DOHH2 (cell line): Measurements from ENCODE around the gene TCP1.
A peak's percentile ranks its signal among the peaks of the same experiment; 100 is the strongest.

Source experiments
- H3F3A ChIP-seq: fragments of 200-600 bp; sonication (generic), shearing (Covaris generic); 2 replicates; pipeline ENCODE4 v1.6.0; 2016; ENCODE audit warnings: antibody characterized with exemption, mild to moderate bottlenecking; ENCODE audit not compliant: control insufficient read depth, insufficient read depth
- H3K27ac ChIP-seq: fragments of 200-600 bp; sonication (generic); 2 replicates; pipeline ENCODE4 v1.5.1; 2014; ENCODE audit warnings: low read depth, mild to moderate bottlenecking, low read length, moderate library complexity
- H3K27me3 ChIP-seq: fragments of 200-600 bp; sonication (generic); 2 replicates; pipeline ENCODE4 v1.6.1; 2014; ENCODE audit warnings: mild to moderate bottlenecking, low read length, mixed read lengths; ENCODE audit not compliant: control insufficient read depth
- H3K36me3 ChIP-seq: fragments of 200-600 bp; sonication (generic); 2 replicates; pipeline ENCODE4 v1.6.1; 2014; ENCODE audit warnings: mild to moderate bottlenecking, low read length, moderate library complexity, mixed read lengths; ENCODE audit not compliant: control insufficient read depth
- H3K4me1 ChIP-seq: fragments of 200-600 bp; sonication (generic); 2 replicates; pipeline ENCODE4 v1.6.1; 2014; ENCODE audit warnings: mild to moderate bottlenecking, low read length, mixed read lengths; ENCODE audit not compliant: control insufficient read depth
- H3K4me2 ChIP-seq: fragments of 200-600 bp; sonication (generic); 2 replicates; pipeline ENCODE4 v1.6.0; 2014; ENCODE audit warnings: mild to moderate bottlenecking, low read length, moderate library complexity
- H3K4me3 ChIP-seq: fragments of 200-600 bp; sonication (generic); 2 replicates; pipeline ENCODE4 v1.5.1; 2014; ENCODE audit warnings: mild to moderate bottlenecking, low read length, mixed read lengths
- H3K79me2 ChIP-seq: fragments of 200-600 bp; sonication (generic); 2 replicates; pipeline ENCODE4 v1.6.1; 2014; ENCODE audit warnings: mild to moderate bottlenecking, low read length, mixed read lengths; ENCODE audit not compliant: control insufficient read depth
- H3K9me2 ChIP-seq: fragments of 200-600 bp; sonication (generic); replicated peaks from 2 replicates; pipeline ENCODE4 v1.6.1; 2014; ENCODE audit warnings: mild to moderate bottlenecking, low read length, mixed read lengths; ENCODE audit not compliant: control insufficient read depth
- H3K9me3 ChIP-seq: fragments of 200-600 bp; sonication (generic); 2 replicates; pipeline ENCODE4 v1.6.1; 2014; ENCODE audit warnings: antibody characterized with exemption, low read length, mixed read lengths; ENCODE audit not compliant: control insufficient read depth, insufficient read depth
- H4K20me1 ChIP-seq: fragments of 200-600 bp; sonication (generic); 2 replicates; pipeline ENCODE4 v1.6.0; 2014; ENCODE audit warnings: low read depth, mild to moderate bottlenecking, antibody characterized with exemption, low read length, moderate library complexity; ENCODE audit not compliant: control insufficient read depth, insufficient read depth
- CTCF ChIP-seq: fragments of 200-600 bp; sonication (generic); IDR thresholded peaks from one replicate; pipeline ENCODE4 v1.5.1; 2014; ENCODE audit warnings: antibody characterized with exemption, mild to moderate bottlenecking, low read depth, low read length; ENCODE audit not compliant: poor library complexity, severe bottlenecking
- EZH2phosphoT487 ChIP-seq: fragments of 200-600 bp; sonication (generic); IDR thresholded peaks from 2 replicates; pipeline ENCODE4 v1.6.1; 2017; ENCODE audit warnings: borderline replicate concordance, mild to moderate bottlenecking, antibody characterized with exemption, low read length, moderate library complexity, mixed read lengths

The TCP1 gene

GRCh38 chr6:159761129-159761872 lies 28.1 kb downstream of the TCP1 start:
- peak overlapping the region; percentile 98 for H3K4me3 ChIP-seq
- H3K79me2 ChIP-seq = peaks cover 43% of the 10 kb centered on the region
- no peak for TF ChIP-seq CTCF
- no peak for TF ChIP-seq EZH2phosphoT487
- peak overlapping the region; percentile 94 for H3K27ac ChIP-seq
- H3K4me2 ChIP-seq = peak overlapping the region; percentile 90
- H3F3A ChIP-seq = peaks cover 38% of the 10 kb centered on the region
- no peaks in the 10 kb centered on the region for H3K9me3 ChIP-seq
- H4K20me1 ChIP-seq = no peaks in the 10 kb centered on the region
- peaks cover 77% of the 10 kb centered on the region for H3K36me3 ChIP-seq
- no peaks in the 10 kb centered on the region for H3K27me3 ChIP-seq
- peaks cover 37% of the 10 kb centered on the region for H3K4me1 ChIP-seq
- no peaks in the 10 kb centered on the region for H3K9me2 ChIP-seq

GRCh38 chr6:159760602-159761057 lies 28.8 kb downstream of the TCP1 start:
- H3K27me3 ChIP-seq = no peaks in the 10 kb centered on the region
- peaks cover 77% of the 10 kb centered on the region for H3K36me3 ChIP-seq
- no peaks in the 10 kb centered on the region for H3K9me2 ChIP-seq
- peaks cover 45% of the 10 kb centered on the region for H3F3A ChIP-seq
- no peaks in the 10 kb centered on the region for H4K20me1 ChIP-seq
- H3K4me3 ChIP-seq = peak overlapping the region; percentile 98
- peaks cover 37% of the 10 kb centered on the region for H3K4me1 ChIP-seq
- peak overlapping the region; percentile 90 for H3K4me2 ChIP-seq
- H3K27ac ChIP-seq = peak overlapping the region; percentile 94
- no peak for TF ChIP-seq CTCF
- no peak for TF ChIP-seq EZH2phosphoT487
- H3K9me3 ChIP-seq = no peaks in the 10 kb centered on the region
- peaks cover 41% of the 10 kb centered on the region for H3K79me2 ChIP-seq

GRCh38 chr6:159759645-159760044 lies 29.8 kb downstream of the TCP1 start:
- H3K27ac ChIP-seq = peak overlapping the region; percentile 48
- no peaks in the 10 kb centered on the region for H3K9me3 ChIP-seq

More at GRCh38 chr6:159759645-159760044, 29.8 kb downstream of the TCP1 start:
- no peaks in the 10 kb centered on the region for H3K9me2 ChIP-seq
- H3K4me2 ChIP-seq = 0 out of 2 replicates have a peak overlapping the region, but pooled peaks have one; percentile 22
- peaks cover 55% of the 10 kb centered on the region for H3F3A ChIP-seq
- no peaks in the 10 kb centered on the region for H3K27me3 ChIP-seq
- H3K36me3 ChIP-seq = peaks cover 77% of the 10 kb centered on the region
- no peak overlapping the region for H3K4me3 ChIP-seq
- peaks cover 41% of the 10 kb centered on the region for H3K79me2 ChIP-seq
- H4K20me1 ChIP-seq = no peaks in the 10 kb centered on the region
- TF ChIP-seq EZH2phosphoT487 (no peak), CTCF (no peak)
- H3K4me1 ChIP-seq = peaks cover 33% of the 10 kb centered on the region
